Peyer's patch (tissue), 4 donors: ENCODE measurements around the gene NOTCH4.

Experiments
- POLR2A ChIP-seq, 2 donors: fragments of 450-650 bp; IDR thresholded peaks; one replicate each; pipeline ENCODE4 v1.5.1; 2017; ENCODE audit warnings: antibody characterized with exemption in 2 of 2, mild to moderate bottlenecking in 2 of 2, moderate library complexity in 2 of 2
- TF ChIP-seq, protein P1 (sequence below), 6 experiments: fragments of 450-650 bp in 4 of 6; fragments of 200-600 bp in 2 of 6; sonication (generic) in 1 of 6; IDR thresholded peaks; one replicate each; pipeline ENCODE4 v1.5.1; 2017 to 2019; ENCODE audit warnings: antibody characterized with exemption in 6 of 6, mild to moderate bottlenecking in 3 of 6, moderate library complexity in 1 of 6

DNA sequence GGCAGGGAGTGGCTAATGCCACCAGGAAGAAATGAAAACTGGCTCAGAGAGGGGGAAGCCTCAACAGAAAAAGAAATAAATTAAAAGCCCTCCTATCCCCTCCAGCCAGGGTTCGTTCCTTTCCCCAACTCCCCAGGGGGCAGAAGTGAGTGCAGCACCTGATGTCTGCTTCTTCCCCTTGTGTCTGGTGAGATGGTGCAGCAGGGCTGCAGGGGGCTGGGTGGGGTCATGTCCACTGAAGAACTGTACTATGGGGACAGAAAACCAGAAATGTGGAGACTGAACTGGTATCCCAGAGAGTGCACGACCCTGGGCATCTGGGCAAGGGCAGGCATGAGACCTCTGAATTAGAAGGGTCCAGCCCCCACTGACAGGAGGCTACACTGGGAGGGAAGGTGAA is 55.5 kb downstream of the NOTCH4 start:
- TF ChIP-seq, protein P1, sequence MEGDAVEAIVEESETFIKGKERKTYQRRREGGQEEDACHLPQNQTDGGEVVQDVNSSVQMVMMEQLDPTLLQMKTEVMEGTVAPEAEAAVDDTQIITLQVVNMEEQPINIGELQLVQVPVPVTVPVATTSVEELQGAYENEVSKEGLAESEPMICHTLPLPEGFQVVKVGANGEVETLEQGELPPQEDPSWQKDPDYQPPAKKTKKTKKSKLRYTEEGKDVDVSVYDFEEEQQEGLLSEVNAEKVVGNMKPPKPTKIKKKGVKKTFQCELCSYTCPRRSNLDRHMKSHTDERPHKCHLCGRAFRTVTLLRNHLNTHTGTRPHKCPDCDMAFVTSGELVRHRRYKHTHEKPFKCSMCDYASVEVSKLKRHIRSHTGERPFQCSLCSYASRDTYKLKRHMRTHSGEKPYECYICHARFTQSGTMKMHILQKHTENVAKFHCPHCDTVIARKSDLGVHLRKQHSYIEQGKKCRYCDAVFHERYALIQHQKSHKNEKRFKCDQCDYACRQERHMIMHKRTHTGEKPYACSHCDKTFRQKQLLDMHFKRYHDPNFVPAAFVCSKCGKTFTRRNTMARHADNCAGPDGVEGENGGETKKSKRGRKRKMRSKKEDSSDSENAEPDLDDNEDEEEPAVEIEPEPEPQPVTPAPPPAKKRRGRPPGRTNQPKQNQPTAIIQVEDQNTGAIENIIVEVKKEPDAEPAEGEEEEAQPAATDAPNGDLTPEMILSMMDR (IDR thresholded peaks at IDR 0.05), result no peak
- no peak for TF ChIP-seq POLR2A (IDR thresholded peaks at IDR 0.05)
